OCI-LY7 (cell line): Measurements from ENCODE around the gene PITPNB. TPM values are rescaled to one million over a fixed set of nuclear protein-coding genes. Genes with fewer than 3 reads are reported as not detected.

Experiments
- BruUV-seq: library from RNA; stranded (reverse); fragments of 400-500 nt; replicated peaks from 2 replicates; lab custom pipeline; 2021; lab: Mats Ljungman, UMichigan
- CTCF ChIA-PET: fragments of 300-600 bp; sonication (Branson Sonifier 250); formaldehyde crosslinking; loops from one replicate; lab custom pipeline; 2022; ENCODE audit warnings: antibody characterized with exemption; ENCODE audit not compliant: unreplicated experiment; lab: Charles Lee
- POLR2A ChIA-PET: fragments of 300-600 bp; sonication (Branson Sonifier 250); formaldehyde crosslinking; loops from one replicate; lab custom pipeline; 2022; ENCODE audit warnings: antibody characterized with exemption; lab: Charles Lee
- DNase-seq: peaks from one replicate; pipeline ENCODE4 v3.0.0-alpha.2; 2015; ENCODE audit warnings: low spot score
- H2AFZ ChIP-seq: fragments of 200-600 bp; sonication (generic), shearing (Covaris generic); 2 replicates; pipeline ENCODE4 v1.6.1; 2014; ENCODE audit warnings: mild to moderate bottlenecking, antibody characterized with exemption, low read length, moderate library complexity
- H3K27ac ChIP-seq: fragments of 200-600 bp; sonication (generic); 2 replicates; pipeline ENCODE4 v1.5.1; 2014; ENCODE audit warnings: mixed run types, low read depth, mild to moderate bottlenecking, moderate library complexity, low read length, inconsistent platforms; ENCODE audit not compliant: poor library complexity, severe bottlenecking
- H3K36me3 ChIP-seq: fragments of 200-600 bp; sonication (generic); 2 replicates; pipeline ENCODE4 v1.6.1; 2014; ENCODE audit warnings: mild to moderate bottlenecking, antibody characterized with exemption, low read length, moderate library complexity, mixed read lengths; ENCODE audit not compliant: insufficient read depth
- H3K4me1 ChIP-seq: fragments of 200-600 bp; sonication (generic); 2 replicates; pipeline ENCODE4 v1.5.1; 2014; ENCODE audit warnings: mild to moderate bottlenecking, low read length; ENCODE audit not compliant: insufficient read depth, poor library complexity, severe bottlenecking
- H3K4me2 ChIP-seq: fragments of 200-600 bp; sonication (generic); 2 replicates; pipeline ENCODE4 v1.6.1; 2014; ENCODE audit warnings: mild to moderate bottlenecking, low read length
- H3K4me3 ChIP-seq: fragments of 200-600 bp; sonication (generic); 2 replicates; pipeline ENCODE4 v1.5.1; 2014; ENCODE audit warnings: mild to moderate bottlenecking, low read depth, low read length; ENCODE audit not compliant: poor library complexity, severe bottlenecking
- H3K79me2 ChIP-seq: fragments of 200-600 bp; sonication (generic); 2 replicates; pipeline ENCODE4 v1.6.1; 2016; ENCODE audit warnings: low read depth, mild to moderate bottlenecking, low read length, moderate library complexity, mixed read lengths; ENCODE audit not compliant: insufficient read depth
- H3K9me2 ChIP-seq: fragments of 200-600 bp; sonication (generic); 2 replicates; pipeline ENCODE4 v1.6.1; 2016; ENCODE audit warnings: mild to moderate bottlenecking, low read length, mixed read lengths; ENCODE audit not compliant: insufficient read depth
- H3K9me3 ChIP-seq: fragments of 200-600 bp; sonication (generic); 2 replicates; pipeline ENCODE4 v1.6.1; 2014; ENCODE audit warnings: mild to moderate bottlenecking, mixed run types, low read length, mixed read lengths
- H4K20me1 ChIP-seq: fragments of 200-600 bp; sonication (generic); 2 replicates; pipeline ENCODE4 v1.6.1; 2014; ENCODE audit warnings: mild to moderate bottlenecking, antibody characterized with exemption, low read length, moderate library complexity, mixed read lengths; ENCODE audit not compliant: insufficient read depth
- CTCF ChIP-seq: fragments of 200-600 bp; sonication (generic); conservative IDR thresholded peaks from 2 replicates; pipeline ENCODE4 v1.5.1; 2014; ENCODE audit warnings: mild to moderate bottlenecking, antibody characterized with exemption, low read length, moderate library complexity, mixed read lengths
- EZH2phosphoT487 ChIP-seq: fragments of 200-600 bp; sonication (generic); IDR thresholded peaks from 2 replicates; pipeline ENCODE4 v1.6.1; 2018; ENCODE audit warnings: low read depth, borderline replicate concordance, mild to moderate bottlenecking, mixed run types, antibody characterized with exemption, low read length, moderate library complexity, mixed read lengths
- intact Hi-C: fragments of 100-400 bp; cut with micrococcal nuclease; formaldehyde crosslinking; loops from one replicate; pipeline ENCODE4 v1.10.0; 2022; ENCODE audit not compliant: unreplicated experiment
- total RNA-seq, 2 experiments: library from RNA; depleted of rRNA in 1 of 2; stranded (reverse); fragments of >200 nt in 1 of 2; shearing (Covaris generic) in 1 of 2; gene quantifications; 2 replicates each; pipeline ENCODE4 v1.2.3, GENCODE V29; 2014 to 2022

The PITPNB gene
- total RNA-seq, 2 experiments from 2014 or later: 21.8 to 97.4 TPM

GRCh38 chr22:27911330-27911729 is 7.7 kb downstream of the PITPNB start:
- H3K79me2 ChIP-seq: peaks cover 90% of the 10 kb centered on the region
- no peaks in the 10 kb centered on the region for H3K9me2 ChIP-seq
- no peak for DNase-seq
- H3K9me3 ChIP-seq: no peaks in the 10 kb centered on the region
- intact Hi-C loops: no loop called here
- no peak overlapping the region for H2AFZ ChIP-seq
- H3K4me2 ChIP-seq: no peak overlapping the region
- H3K4me1 ChIP-seq: peaks cover 36% of the 10 kb centered on the region
- POLR2A ChIA-PET: interaction anchor here (0.6 kb wide), 1 partner anchor 1075 kb away, joined by 4 read pairs; no protein-coding TSS in a partner anchor
- no peak for TF ChIP-seq CTCF
- no peak for TF ChIP-seq EZH2phosphoT487
- peaks cover 98% of the 10 kb centered on the region for H3K36me3 ChIP-seq
- no peak overlapping the region for H3K27ac ChIP-seq
- CTCF ChIA-PET: no interaction called here
- H3K4me3 ChIP-seq: no peak overlapping the region
- H4K20me1 ChIP-seq: peaks cover 58% of the 10 kb centered on the region
- no TSS peak for BruUV-seq

GRCh38 chr22:27906241-27906640 is 12.8 kb downstream of the PITPNB start:
- ChIA-PET CTCF (no interaction called here), POLR2A (no interaction called here)
- H3K9me3 ChIP-seq: no peaks in the 10 kb centered on the region
- H4K20me1 ChIP-seq: peaks cover 25% of the 10 kb centered on the region; the same call in 1 of the 2 replicates
- no peak overlapping the region for H3K27ac ChIP-seq
- no peaks in the 10 kb centered on the region for H3K9me2 ChIP-seq
- H3K4me2 ChIP-seq: no peak overlapping the region
- DNase-seq: no peak
- no peak overlapping the region for H2AFZ ChIP-seq
- H3K4me1 ChIP-seq: no peaks in the 10 kb centered on the region
- H3K36me3 ChIP-seq: peaks cover 95% of the 10 kb centered on the region
- peaks cover 90% of the 10 kb centered on the region; the same call in 1 of the 2 replicates for H3K79me2 ChIP-seq
- no peak overlapping the region for H3K4me3 ChIP-seq
- no TSS peak for BruUV-seq
- intact Hi-C loops: no loop called here
- TF ChIP-seq EZH2phosphoT487 (no peak), CTCF (no peak)

DNA sequence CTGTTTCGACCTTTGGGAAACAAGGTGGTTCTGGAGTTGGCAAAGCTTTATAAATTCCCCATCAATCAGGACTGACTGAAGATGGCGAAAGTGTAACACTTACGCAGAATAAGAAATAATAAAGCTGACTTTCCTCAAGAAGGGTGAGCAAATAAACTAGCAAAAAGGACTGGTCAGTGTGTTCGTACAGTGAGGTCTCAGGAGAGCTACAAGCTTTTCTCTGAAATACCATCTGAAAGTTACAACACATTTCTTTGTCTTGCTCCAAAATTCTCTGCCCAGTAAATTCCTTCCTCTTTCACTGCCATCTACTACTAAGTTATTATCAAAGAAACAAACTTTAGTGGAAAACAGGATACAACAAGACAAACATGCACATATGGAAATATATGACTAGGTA is 13.4 kb downstream of the PITPNB start:
- CTCF ChIA-PET: no interaction called here

More for the DNA sequence above, 13.4 kb downstream of the PITPNB start:
- no peaks in the 10 kb centered on the region for H3K9me2 ChIP-seq
- no peak for DNase-seq
- H3K4me2 ChIP-seq: no peak overlapping the region
- H3K27ac ChIP-seq: no peak overlapping the region
- H3K4me1 ChIP-seq: no peaks in the 10 kb centered on the region
- intact Hi-C loops: no loop called here
- H4K20me1 ChIP-seq: peaks cover 19% of the 10 kb centered on the region; the same call in 1 of the 2 replicates
- TF ChIP-seq EZH2phosphoT487 (no peak), CTCF (no peak)
- peaks cover 95% of the 10 kb centered on the region for H3K36me3 ChIP-seq
- BruUV-seq: no TSS peak
- peaks cover 90% of the 10 kb centered on the region for H3K79me2 ChIP-seq
- no peak overlapping the region for H3K4me3 ChIP-seq
- POLR2A ChIA-PET: no interaction called here
- H3K9me3 ChIP-seq: no peaks in the 10 kb centered on the region
- no peak overlapping the region for H2AFZ ChIP-seq
